GM12892 (cell line): ENCODE measurements around the gene CRTC3.

Source experiments
- POLR2A ChIP-seq: IDR thresholded peaks from 2 replicates; pipeline ENCODE4 v1.6.1; 2011; ENCODE audit warnings: low read depth, low read length, control low read depth
- POLR2AphosphoS5 ChIP-seq: IDR thresholded peaks from 2 replicates; pipeline ENCODE4 v1.6.1; 2011; ENCODE audit warnings: low read depth, low read length, control low read depth

DNA sequence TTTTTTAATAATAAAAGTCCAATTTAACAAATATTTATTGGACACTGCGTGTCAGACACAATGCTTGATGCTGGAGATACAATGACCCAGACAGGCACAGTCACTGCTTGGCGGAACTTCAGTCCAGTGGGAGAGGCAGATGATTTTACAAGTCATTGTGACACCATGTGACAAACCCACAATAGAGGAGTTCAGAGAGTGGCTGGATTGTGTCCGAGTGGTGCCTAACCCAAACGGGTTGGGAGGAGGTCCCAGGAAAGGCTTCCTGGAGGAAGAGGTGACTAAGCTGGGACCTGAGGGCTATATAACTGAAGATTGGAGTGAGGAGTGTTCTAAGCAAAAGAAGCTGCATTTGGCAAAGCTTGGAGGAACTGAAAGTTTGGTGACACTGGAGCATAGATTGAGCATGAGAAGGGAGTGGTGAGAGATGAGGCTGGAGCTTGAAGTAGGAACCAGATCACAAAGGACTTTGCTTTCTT, 41.4 kb downstream of the CRTC3 start:
- TF ChIP-seq POLR2A (no peak), POLR2AphosphoS5 (no peak)
